Peyer's patch (tissue), 4 donors: Measurements from ENCODE around the gene NR5A1.

Experiments
- CTCF ChIP-seq, 6 experiments: fragments of 450-650 bp in 4 of 6; fragments of 200-600 bp in 2 of 6; sonication (generic) in 1 of 6; IDR thresholded peaks; one replicate each; pipeline ENCODE4 v1.5.1; 2017 to 2019; ENCODE audit warnings: antibody characterized with exemption in 6 of 6, mild to moderate bottlenecking in 3 of 6, moderate library complexity in 1 of 6
- POLR2A ChIP-seq, 2 donors: fragments of 450-650 bp; IDR thresholded peaks; one replicate each; pipeline ENCODE4 v1.5.1; 2017; ENCODE audit warnings: antibody characterized with exemption in 2 of 2, mild to moderate bottlenecking in 2 of 2, moderate library complexity in 2 of 2

GRCh38 chr9:124552273-124552605, 45.0 kb upstream of the NR5A1 start:
- TF ChIP-seq CTCF (IDR thresholded peaks at IDR 0.05) (no peak), POLR2A (IDR thresholded peaks at IDR 0.05) (no peak)
